GM12878 (cell line): ENCODE data around the gene HCFC1.

ENCODE experiments used
- ETV6 ChIP-seq, 2 experiments: fragments of 450-650 bp in 1 of 2; IDR thresholded peaks in 1 of 2; conservative IDR thresholded peaks in 1 of 2; 2 replicates each; pipeline ENCODE4 v1.6.1; 2014; ENCODE audit warnings: antibody characterized with exemption in 1 of 2, borderline replicate concordance in 1 of 2, low read depth in 1 of 2, mild to moderate bottlenecking in 1 of 2, moderate library complexity in 1 of 2
- FOXK2 ChIP-seq: fragments of 450-650 bp; IDR thresholded peaks from 2 replicates; pipeline ENCODE4 v1.6.1; 2017; ENCODE audit warnings: mild to moderate bottlenecking, moderate library complexity
- NFIC ChIP-seq: IDR thresholded peaks from 2 replicates; pipeline ENCODE4 v1.6.1; 2012; ENCODE audit warnings: low read depth, mild to moderate bottlenecking, inconsistent platforms, low read length, moderate library complexity
- POLR2A ChIP-seq: IDR thresholded peaks from 2 replicates; pipeline ENCODE4 v1.6.1; 2011; ENCODE audit warnings: low read depth, mild to moderate bottlenecking, low read length
- TF ChIP-seq, protein P1 (sequence below): fragments of 450-650 bp; IDR thresholded peaks from 2 replicates; pipeline ENCODE4 v1.6.1; 2018; ENCODE audit warnings: mild to moderate bottlenecking, low read depth, moderate library complexity; ENCODE audit not compliant: partially characterized antibody
- TF ChIP-seq, protein P2 (sequence below), 3 experiments: IDR thresholded peaks in 2 of 3; conservative IDR thresholded peaks in 1 of 3; 2 replicates each; pipeline ENCODE4 v1.5.1; 2011; ENCODE audit warnings: low read depth in 3 of 3, low read length in 3 of 3, mild to moderate bottlenecking in 3 of 3, control low read depth in 2 of 3, moderate library complexity in 2 of 3, inconsistent platforms in 1 of 3, mixed read lengths in 1 of 3; ENCODE audit not compliant: control insufficient read depth in 2 of 3, insufficient read depth in 1 of 3; ENCODE audit errors: extremely low read depth in 1 of 3
- TF ChIP-seq, protein P3 (sequence below): fragments of 450-650 bp; formaldehyde crosslinking; IDR thresholded peaks from 2 replicates; pipeline ENCODE4 v1.4.0; 2020; ENCODE audit warnings: mild to moderate bottlenecking, moderate library complexity

DNA sequence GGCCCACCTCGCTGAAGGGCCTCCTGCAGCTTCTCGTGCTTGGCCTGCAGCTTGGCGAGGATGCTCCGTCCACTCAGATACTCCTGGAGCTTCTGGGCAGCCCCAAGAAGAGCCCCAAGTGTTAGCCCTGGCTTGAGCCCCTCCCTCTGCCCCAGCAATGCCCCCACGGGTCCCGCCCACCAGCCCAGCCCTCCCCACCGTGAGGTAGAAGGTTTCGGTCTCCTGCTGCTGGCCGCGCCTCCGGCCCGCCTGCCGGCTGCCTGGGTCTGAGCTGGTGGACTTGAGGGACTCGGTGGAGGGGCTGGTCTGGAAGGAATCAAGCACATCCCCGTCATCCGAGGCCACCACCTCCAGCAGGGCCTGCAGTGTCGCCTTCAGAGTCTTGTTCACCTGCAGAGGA lies 58.4 kb downstream of the HCFC1 start:
- TF ChIP-seq, protein P1, sequence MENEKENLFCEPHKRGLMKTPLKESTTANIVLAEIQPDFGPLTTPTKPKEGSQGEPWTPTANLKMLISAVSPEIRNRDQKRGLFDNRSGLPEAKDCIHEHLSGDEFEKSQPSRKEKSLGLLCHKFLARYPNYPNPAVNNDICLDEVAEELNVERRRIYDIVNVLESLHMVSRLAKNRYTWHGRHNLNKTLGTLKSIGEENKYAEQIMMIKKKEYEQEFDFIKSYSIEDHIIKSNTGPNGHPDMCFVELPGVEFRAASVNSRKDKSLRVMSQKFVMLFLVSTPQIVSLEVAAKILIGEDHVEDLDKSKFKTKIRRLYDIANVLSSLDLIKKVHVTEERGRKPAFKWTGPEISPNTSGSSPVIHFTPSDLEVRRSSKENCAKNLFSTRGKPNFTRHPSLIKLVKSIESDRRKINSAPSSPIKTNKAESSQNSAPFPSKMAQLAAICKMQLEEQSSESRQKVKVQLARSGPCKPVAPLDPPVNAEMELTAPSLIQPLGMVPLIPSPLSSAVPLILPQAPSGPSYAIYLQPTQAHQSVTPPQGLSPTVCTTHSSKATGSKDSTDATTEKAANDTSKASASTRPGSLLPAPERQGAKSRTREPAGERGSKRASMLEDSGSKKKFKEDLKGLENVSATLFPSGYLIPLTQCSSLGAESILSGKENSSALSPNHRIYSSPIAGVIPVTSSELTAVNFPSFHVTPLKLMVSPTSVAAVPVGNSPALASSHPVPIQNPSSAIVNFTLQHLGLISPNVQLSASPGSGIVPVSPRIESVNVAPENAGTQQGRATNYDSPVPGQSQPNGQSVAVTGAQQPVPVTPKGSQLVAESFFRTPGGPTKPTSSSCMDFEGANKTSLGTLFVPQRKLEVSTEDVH = no peak
- TF ChIP-seq, protein P2, sequence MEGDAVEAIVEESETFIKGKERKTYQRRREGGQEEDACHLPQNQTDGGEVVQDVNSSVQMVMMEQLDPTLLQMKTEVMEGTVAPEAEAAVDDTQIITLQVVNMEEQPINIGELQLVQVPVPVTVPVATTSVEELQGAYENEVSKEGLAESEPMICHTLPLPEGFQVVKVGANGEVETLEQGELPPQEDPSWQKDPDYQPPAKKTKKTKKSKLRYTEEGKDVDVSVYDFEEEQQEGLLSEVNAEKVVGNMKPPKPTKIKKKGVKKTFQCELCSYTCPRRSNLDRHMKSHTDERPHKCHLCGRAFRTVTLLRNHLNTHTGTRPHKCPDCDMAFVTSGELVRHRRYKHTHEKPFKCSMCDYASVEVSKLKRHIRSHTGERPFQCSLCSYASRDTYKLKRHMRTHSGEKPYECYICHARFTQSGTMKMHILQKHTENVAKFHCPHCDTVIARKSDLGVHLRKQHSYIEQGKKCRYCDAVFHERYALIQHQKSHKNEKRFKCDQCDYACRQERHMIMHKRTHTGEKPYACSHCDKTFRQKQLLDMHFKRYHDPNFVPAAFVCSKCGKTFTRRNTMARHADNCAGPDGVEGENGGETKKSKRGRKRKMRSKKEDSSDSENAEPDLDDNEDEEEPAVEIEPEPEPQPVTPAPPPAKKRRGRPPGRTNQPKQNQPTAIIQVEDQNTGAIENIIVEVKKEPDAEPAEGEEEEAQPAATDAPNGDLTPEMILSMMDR (IDR thresholded peaks at IDR 0.05 in 2 of 3, conservative IDR thresholded peaks at IDR 0.05 in 1 of 3; ENCODE audit: control insufficient read depth in 2 of 3, extremely low read depth in 1 of 3, insufficient read depth in 1 of 3, low read depth in 3 of 3, low read length in 3 of 3) = no peak
- TF ChIP-seq, protein P3, sequence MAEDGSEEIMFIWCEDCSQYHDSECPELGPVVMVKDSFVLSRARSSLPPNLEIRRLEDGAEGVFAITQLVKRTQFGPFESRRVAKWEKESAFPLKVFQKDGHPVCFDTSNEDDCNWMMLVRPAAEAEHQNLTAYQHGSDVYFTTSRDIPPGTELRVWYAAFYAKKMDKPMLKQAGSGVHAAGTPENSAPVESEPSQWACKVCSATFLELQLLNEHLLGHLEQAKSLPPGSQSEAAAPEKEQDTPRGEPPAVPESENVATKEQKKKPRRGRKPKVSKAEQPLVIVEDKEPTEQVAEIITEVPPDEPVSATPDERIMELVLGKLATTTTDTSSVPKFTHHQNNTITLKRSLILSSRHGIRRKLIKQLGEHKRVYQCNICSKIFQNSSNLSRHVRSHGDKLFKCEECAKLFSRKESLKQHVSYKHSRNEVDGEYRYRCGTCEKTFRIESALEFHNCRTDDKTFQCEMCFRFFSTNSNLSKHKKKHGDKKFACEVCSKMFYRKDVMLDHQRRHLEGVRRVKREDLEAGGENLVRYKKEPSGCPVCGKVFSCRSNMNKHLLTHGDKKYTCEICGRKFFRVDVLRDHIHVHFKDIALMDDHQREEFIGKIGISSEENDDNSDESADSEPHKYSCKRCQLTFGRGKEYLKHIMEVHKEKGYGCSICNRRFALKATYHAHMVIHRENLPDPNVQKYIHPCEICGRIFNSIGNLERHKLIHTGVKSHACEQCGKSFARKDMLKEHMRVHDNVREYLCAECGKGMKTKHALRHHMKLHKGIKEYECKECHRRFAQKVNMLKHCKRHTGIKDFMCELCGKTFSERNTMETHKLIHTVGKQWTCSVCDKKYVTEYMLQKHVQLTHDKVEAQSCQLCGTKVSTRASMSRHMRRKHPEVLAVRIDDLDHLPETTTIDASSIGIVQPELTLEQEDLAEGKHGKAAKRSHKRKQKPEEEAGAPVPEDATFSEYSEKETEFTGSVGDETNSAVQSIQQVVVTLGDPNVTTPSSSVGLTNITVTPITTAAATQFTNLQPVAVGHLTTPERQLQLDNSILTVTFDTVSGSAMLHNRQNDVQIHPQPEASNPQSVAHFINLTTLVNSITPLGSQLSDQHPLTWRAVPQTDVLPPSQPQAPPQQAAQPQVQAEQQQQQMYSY = no peak
- TF ChIP-seq ETV6 (conservative IDR thresholded peaks at IDR 0.05 in 1 of 2, IDR thresholded peaks at IDR 0.05 in 1 of 2; ENCODE audit: borderline replicate concordance in 1 of 2, low read depth in 1 of 2) (no peak), NFIC (no peak), POLR2A (no peak), FOXK2 (no peak)
